Right lobe of liver (tissue), 4 donors: ENCODE results near the gene STARD4.

Experiments used
- CTCF ChIP-seq, 4 donors: fragments of 200-600 bp in 3 of 4; fragments of 450-650 bp in 1 of 4; IDR thresholded peaks; one replicate each; pipeline versions ENCODE4 v1.5.1 to v1.8.0; 2016 to 2022; ENCODE audit warnings: antibody characterized with exemption in 4 of 4, mild to moderate bottlenecking in 2 of 4
- POLR2A ChIP-seq: fragments of 450-650 bp; IDR thresholded peaks from one replicate; pipeline ENCODE4 v1.6.1; 2017; ENCODE audit warnings: antibody characterized with exemption, mild to moderate bottlenecking
- donor health status: DM: no; HTN: no; CAD: no.
- donor health status: DM: no; HTN: no; CAD: no.
- donor health status: DM: no; HTN: yes; CAD: no.

GRCh38 chr5:111488353-111488752 is 24.0 kb downstream of the STARD4 start:
- TF ChIP-seq POLR2A (no peak), CTCF (IDR thresholded peaks at IDR 0.05) (no peak)
